HG02970 (cell line): ENCODE measurements around the gene PPP1R9B.

ENCODE experiments used
- ATAC-seq: cut with Tn5 transposase; IDR thresholded peaks from one replicate; pipeline ENCODE4 v1.9.1; 2021; ENCODE audit warnings: mild to moderate bottlenecking, moderate library complexity, moderate number of reproducible peaks; ENCODE audit not compliant: unreplicated experiment, low FRiP score

The PPP1R9B gene

GRCh38 chr17:50150354-50151040 lies at the start of gene PPP1R9B:
Gene PPP1R9B (minus strand): TSS chr17:50150677. CDS start chr17:50150513, 164 bp downstream.
- ATAC-seq, result no peak

- no peak for ATAC-seq
Observed at GRCh38 chr17:50199803-50200456, 49.5 kb upstream of the PPP1R9B start.

- no peak for ATAC-seq
Observed at GRCh38 chr17:50199211-50199802, 48.8 kb upstream of the PPP1R9B start.

GRCh38 chr17:50198026-50198669 lies 47.7 kb upstream of the PPP1R9B start:
- no peak for ATAC-seq

- ATAC-seq, result no peak
Observed at GRCh38 chr17:50196826-50197225, 46.3 kb upstream of the PPP1R9B start.

- ATAC-seq, result no peak
Observed at GRCh38 chr17:50196036-50196435, 45.6 kb upstream of the PPP1R9B start.

- ATAC-seq, result no peak
Observed at GRCh38 chr17:50194934-50195865, 44.7 kb upstream of the PPP1R9B start.

GRCh38 chr17:50194140-50194933 lies 43.9 kb upstream of the PPP1R9B start:
- no peak for ATAC-seq

- ATAC-seq, result no peak
Observed at GRCh38 chr17:50192618-50193291, 42.3 kb upstream of the PPP1R9B start.

- ATAC-seq, result no peak
Observed at GRCh38 chr17:50192144-50192617, 41.7 kb upstream of the PPP1R9B start.

GRCh38 chr17:50191359-50192143 lies 41.1 kb upstream of the PPP1R9B start:
- ATAC-seq, result no peak

GRCh38 chr17:50190603-50191358 lies 40.3 kb upstream of the PPP1R9B start:
- no peak for ATAC-seq

GRCh38 chr17:50190293-50190602 lies 39.8 kb upstream of the PPP1R9B start:
- ATAC-seq, result no peak

- no peak for ATAC-seq
Observed at GRCh38 chr17:50189550-50190292, 39.2 kb upstream of the PPP1R9B start.

- ATAC-seq, result no peak
Observed at GRCh38 chr17:50188921-50189549, 38.6 kb upstream of the PPP1R9B start.

GRCh38 chr17:50188531-50188920 lies 38.0 kb upstream of the PPP1R9B start:
- no peak for ATAC-seq
